ENCODE data around the gene S100A9.
"Not testable (repeated sequence)": the region's sequence is repeated elsewhere in the genome, so short reads cannot be mapped to it uniquely, and the experiment has no call there.

The S100A9 gene

DNA sequence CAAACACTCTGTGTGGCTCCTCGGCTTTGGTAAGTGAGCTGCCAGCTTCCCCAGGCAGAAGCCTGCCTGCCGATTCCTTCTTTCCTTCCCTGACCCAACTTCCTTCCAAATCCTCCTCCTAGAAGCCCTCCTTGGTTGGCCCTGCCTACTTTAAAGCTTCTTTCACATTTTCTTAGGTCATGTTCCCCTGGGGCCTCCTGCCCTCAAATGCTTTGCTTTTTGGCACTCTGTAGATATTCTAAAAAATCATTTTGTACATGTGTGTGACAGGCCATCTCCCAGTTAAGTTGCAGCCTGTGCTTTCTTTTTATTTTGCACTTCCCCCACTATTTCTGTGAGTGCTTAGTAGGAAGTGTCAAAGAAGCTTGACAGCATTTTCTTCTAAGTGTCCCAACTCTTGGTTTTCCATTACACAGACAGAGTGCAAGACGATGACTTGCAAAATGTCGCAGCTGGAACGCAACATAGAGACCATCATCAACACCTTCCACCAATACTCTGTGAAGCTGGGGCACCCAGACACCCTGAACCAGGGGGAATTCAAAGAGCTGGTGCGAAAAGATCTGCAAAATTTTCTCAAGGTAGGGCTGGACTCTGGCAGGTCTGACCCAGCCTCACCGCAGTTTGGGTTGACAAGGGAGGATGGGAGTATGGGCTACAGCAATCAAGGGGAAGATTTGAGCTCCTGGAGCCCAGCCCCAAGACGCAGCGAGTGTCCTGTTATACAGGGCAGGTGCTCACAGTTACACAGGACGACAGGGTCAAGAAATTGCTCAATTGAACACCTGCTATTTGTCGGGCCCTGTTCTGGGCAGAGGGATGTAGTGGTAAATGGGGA, at the start of gene S100A9:
S100A9 (plus strand) TSS at position 2 of the 838 bp plus-strand sequence; CDS start at position 432, 430 bp downstream.
- DNase-seq: no peak

DNA sequence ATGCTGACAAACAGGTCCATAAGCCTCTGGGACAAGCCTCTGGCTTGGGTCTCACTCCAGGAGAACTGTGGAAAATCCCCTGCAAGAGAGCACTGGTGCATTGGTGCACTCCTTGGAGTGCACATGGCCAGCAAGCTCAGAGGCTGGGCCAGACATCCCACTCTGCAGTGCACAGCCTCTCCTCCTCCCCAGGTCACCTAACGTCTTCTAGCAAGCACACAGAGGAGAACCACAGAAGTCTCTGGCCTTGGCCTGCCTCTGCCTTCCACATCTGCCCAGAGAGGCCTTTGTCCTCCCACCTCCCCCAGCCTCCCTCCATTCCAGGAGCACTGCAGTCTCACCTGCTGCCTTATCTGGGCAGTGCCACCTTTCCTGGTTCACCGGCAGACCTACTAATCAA, 49.1 kb upstream of the S100A9 start:
- DNase-seq: no peak

DNA sequence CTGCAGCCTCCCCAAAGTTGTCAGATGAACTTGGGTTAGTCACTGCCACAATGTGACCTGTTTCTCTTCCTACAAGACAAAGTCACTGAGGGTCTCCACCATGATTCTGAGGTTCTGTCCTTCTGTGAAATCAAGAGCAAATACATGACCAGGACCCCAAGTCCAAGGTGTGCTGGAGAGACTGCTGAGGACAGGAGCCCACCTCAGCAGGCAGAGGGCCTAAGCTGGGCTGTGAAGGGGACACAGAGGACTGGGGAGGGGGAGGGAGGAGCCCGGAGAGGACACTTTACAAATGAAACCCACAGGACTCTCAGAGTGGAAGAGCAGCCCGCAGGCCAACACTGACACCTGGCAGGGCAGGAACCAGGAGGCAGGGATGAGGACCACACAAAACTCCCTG, 48.2 kb upstream of the S100A9 start:
- DNase-seq: no peak

DNA sequence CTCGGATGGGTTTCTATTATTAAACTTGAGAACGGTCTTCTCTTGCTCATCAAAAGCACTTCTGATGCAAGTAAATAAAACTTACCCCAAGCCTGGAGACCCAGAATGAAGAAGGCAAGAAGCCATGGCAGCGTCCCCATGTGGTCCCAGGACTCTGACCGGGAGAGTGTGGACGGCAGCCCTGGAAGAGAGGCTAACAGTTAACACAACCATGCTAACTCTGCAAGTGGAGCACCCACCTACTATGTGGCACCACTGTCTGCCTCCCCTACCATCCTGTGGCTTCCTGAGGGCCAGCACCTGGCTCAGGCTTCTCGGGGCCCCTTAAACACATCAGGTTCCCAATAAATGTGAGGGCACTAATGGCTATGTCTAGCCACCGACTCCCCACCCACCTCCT, 47.1 kb upstream of the S100A9 start:
- no peak for DNase-seq

DNA sequence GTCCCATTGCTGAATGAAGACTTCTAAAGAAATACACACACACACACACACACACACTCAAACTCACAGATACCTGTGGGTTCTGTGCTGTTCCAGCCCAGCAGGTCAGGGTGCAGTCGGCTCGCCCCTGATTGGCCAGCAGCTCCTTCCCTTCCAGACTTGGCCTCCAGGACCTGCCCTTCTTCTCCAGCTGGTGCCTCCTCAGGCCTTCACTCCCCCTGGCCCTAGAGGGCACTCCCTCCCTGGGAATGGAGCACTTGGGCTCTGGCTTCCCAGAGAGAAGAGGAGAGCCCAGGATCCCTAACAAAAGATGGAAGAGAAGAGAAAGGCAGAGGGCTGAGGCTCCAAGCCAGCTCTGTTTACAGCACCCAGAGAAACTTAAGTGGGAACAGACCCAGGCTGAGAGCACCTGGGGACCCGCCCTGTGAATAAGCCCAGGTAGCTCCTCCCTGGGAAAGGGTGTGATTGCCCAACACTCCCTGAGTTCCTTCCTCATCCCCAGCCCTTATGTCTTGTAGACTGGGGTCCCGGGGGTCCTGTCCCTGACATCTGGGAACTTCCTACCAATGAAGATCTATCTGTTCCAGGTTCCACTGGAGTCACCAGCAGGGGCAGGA, 45.0 kb upstream of the S100A9 start, which contains the start of gene PGLYRP3:
PGLYRP3 (minus strand) TSS at position 383 of the 617 bp plus-strand sequence. CDS start 2,287 bp downstream, outside the sequence.
- no peak for DNase-seq

DNA sequence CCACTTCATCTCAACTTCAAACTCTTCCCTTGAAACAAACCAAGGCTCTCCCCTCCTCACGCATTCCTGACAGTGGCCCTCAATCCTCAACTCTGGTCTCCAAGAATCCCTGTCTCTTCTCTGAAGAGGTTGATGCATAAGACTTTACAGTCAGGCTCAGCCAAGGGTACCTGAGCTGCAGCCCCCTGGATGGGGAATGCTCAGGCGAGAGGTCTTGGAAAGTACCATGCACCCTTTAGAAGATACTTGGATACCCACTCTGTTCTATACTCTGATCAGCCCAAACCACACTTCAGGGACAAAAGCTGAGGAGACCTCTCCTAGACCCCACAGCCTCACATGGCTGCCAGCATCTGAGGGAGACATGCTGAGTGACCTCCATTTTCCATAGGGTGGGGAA, 44.4 kb upstream of the S100A9 start:
- DNase-seq: no peak

DNA sequence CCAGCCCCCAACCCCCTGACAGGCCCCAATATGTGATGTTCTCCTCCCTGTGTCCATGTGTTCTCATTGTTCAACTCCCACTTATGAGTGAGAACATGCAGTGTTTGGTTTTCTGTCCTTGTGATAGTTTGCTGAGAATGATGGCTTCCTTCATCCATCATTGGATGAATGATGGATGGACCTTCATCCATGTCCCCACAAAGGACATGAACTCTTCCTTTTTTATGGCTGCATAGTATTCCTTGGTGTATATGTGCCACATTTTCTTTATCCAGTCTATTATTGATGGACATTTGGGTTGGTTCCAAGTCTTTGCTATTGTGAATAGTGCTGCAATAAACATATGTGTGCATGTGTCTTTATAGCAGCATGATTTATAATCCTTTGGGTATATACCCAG, 43.3 kb upstream of the S100A9 start:
- not testable (repeated sequence) for DNase-seq

DNA sequence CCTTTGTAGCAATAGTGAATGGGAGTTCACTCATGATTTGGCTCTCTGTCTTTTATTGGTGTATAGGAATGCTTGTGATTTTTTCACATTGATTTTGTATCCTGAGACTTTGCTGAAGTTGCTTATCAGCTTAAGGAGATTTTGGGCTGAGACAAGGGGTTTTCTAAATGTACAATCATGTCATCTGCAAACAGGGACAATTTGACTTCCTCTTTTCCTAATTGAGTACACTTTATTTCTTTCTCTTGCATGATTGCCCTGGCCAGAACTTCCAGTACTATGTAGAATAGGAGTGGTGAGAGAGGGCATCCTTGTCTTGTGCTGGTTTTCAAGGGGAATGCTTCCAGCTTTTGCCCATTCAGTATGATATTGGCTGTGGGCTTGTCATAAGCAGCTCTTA, 41.6 kb upstream of the S100A9 start:
- DNase-seq: not testable (repeated sequence)

DNA sequence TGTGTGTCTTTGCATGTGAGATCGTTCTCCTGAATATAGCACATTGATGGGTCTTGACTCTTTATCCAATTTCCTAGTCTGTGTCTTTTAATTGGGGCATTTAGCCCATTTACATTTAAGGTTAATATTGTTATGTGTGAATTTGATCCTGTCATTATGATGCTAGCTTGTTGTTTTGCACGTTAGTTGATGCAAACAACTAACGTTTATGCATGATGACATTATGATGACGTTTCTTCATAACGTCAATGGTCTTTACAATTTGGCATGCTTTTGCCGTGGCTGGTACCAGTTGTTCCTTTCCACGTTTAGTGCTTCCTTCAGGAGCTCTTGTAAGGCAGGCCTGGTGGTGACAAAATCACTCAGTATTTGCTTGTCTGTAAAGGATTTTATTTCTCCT, 39.5 kb upstream of the S100A9 start:
- DNase-seq: not testable (repeated sequence)

DNA sequence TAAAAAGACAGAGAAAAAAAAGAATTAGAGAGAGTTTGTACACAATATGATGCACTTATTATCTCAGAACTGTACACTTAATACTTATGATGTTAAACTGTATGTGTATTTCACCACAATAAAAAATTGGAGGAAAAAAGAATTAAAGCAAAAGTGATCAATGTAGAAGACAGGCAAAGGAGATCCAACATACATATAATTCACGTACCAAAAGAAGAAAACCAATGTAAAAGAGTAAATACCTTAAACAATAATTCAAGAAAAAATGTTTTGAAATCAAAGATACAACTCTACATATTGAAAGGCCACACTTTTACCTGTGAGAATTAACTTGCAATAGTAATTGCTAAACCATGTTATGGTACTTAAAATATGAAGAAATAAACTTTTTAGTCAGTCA, 35.1 kb upstream of the S100A9 start:
- DNase-seq: no peak

DNA sequence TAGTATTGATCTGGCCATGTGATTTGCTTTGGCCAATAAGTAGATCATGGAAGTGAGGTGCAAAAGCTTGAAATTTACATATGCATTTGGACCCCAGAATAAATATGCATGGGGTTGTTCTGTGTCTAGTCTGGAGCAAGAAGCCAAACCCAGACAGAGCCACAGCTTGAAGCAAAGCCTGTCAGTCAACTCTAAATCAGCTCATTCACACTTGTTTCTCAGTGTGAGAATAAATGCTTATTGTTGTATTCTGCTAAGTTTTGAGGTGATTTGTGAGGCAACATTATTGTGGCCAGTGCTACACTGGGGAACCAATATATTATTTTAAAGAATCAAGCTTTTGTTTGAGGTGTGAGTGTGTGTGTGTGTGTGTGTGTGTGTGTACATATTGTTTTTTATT, 32.7 kb upstream of the S100A9 start:
- DNase-seq: peak in 4 of 51 donors; percentile 0 to 33 (median 12)

DNA sequence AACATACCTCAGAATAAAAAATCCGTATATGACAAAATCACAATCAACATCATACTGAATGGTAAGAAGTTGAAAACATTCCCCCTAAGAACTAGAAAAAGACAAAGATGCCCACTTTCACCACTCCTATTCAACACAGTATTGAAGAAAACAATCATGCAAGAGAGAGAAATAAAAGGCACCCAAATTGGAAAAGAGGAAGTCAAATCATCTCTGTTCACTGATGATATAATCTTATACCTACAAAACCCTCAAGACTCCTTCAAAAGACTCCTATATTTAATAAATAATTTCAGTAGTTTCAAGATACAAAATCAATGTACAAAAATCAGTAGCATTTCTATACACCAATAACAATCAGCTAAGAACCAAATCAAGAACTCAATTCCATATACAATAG, 23.8 kb upstream of the S100A9 start:
- no peak for DNase-seq

DNA sequence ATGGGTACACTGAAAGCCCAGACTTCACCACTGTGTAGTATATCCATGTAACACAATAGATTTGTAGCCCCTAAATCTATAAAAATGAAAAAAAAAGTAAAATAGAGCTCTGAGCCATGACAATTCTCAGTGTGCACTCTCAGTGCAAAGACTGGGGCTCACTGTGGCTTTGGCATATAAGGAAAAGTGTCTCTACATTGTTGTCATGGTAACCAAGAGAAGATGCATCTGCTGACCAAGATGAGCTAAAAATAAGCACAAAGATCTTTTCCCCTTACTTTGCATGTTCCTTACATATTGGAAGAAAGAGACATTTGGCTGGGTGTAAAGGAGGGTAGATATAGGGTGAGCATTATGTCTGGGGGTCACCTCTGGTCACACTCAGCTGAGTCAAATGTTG, 21.0 kb upstream of the S100A9 start:
- no peak for DNase-seq

DNA sequence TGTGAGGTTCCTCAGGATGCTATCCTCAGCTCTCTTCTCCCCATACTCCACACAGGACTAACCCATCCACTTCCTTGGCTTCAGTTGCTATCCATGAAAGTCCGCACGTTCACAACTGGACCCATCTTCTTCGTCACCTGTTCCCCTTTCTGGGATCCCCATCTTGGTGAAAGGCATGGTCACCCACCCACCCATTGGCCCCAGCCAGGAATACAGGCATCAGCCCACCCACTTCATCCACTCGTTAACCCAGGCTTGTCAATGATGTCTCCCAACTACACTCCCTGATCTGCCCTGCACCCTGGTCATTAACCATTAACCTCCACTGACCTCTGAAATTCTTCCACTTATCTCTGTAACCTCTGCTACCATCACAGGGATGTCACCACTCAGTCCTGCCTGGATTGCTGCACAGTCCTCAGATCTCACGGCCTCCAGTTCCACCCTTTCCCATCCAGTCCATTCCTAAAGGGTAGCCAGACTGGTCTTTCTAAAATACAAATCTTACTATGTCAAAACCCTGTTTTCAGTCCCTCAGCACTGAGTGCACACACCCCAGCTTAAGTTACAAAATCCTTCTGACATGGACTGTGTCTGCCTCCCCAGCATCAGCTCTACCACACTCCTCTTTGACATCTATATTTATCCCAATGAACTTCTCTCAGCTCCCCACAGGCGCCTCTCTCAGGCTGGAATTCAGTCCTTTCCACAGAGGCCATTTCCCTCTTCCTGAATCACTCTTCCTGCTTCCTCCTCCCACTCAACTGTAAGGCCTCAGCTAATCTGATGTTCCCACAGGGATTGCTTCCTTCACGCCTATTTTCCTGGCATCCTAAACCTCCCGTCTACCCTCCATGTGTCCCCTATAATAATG, 19.4 kb upstream of the S100A9 start:
- no peak for DNase-seq

DNA sequence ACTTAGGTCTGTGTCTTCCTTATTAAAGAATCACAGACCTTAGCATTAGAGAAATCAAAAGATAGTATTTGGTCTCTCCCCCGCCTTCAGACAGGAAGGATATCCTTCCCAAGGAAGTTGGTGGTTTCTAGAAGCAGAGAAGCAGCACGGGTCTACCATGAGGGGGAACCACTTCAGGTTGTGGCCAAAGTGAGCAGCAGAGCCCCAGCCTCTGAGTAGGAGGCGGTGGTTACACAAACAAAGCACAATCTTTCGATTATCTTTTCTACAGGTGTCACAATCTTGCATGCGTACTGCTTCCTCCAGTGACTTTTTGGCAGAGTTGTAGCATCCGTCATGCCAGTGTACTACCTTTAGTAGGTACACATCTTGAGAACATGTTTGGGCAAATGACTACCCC, 17.9 kb upstream of the S100A9 start:
- DNase-seq: no peak

DNA sequence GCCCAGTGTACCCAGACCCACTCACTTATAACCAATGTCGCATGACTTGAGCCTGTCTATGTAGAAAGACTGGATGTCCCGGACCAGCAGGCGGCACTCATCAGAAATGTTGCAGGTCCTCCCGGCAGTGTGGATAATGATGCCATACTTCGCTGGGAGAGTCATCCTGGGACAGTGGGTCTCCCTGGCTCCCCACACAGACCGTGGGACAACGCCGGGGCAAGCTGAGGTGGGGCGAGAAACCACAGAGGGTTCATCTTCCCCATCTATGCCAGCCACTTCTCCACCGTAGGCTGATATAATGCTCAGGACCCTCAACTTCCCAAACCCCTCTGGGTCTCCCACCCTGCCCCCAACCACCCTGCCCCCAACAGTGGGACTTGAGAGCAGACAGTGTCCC, 17.3 kb upstream of the S100A9 start:
- no peak for DNase-seq

DNA sequence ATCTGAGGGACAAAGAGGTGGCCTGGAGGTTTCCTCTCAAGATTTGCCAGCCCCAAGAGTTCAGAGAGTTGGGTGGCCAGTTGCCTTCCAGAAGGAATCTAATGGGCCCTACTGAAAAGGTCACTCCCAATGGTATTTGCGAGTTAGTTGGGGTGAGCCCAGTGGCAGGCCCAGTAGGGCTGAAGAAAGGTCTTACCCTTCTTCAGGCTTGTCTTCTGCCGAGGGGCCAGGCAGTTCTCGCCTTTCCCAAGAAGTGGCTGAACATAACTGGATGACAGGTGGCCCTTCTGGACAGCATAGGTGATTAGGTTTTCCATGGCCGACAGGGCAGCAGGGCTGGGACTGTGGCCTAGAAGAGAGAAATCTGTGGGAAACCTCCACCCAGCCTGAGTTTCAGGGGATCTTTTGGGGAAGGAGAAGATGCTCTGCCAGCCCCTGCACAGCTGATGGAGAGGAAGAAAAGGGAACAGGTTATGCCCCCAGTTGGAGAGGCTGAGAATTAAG, 16.2 kb upstream of the S100A9 start:
- DNase-seq: no peak

DNA sequence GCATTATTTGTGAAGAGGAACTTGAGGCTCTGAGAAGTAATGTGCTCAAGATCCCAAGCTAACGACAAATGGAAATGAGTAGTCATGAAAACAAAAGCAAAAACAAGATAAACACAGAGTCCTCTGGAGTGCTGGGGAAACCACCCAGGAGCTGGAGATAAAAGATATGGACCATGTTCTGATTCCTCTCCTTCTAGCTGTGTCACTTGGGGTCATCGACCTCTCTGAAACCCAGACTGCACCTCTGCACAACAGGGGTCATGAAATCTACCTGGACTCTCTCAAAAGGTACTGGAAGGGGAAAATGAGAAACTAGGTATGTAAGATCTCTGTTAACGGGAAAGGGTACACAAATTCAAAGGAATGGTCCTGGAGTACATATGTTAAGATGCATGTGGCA, 15.5 kb upstream of the S100A9 start:
- DNase-seq: no peak

DNA sequence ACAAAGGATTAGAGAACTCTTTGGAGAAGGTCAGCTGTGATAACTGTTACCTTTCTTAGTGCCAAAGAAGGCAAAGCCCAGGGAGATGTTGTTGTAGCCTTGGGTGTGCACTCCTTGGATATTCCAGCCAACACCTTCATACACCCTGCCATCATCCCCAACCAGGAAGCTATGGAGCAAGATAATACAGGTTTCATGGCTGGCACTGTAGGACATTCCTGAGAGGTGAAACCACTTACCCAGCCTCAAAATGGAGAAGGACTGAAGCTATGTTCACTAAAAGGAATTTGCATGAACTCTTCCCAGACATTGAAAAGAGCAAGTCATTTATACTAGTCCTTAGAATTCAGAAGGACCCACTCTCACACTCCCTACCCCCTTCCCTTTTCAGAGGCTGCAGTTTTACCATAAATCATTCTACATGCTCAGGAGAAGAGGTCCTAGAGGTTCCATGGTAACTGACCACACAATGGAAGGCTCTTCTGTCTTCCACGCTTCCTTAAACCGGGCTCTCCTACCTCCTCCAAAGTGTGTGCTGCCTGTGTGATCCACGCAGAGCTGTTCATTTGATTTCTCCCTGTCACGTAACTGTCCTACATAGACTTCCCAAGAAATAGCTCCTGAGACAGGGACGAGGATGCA, 14.5 kb upstream of the S100A9 start:
- no peak for DNase-seq

DNA sequence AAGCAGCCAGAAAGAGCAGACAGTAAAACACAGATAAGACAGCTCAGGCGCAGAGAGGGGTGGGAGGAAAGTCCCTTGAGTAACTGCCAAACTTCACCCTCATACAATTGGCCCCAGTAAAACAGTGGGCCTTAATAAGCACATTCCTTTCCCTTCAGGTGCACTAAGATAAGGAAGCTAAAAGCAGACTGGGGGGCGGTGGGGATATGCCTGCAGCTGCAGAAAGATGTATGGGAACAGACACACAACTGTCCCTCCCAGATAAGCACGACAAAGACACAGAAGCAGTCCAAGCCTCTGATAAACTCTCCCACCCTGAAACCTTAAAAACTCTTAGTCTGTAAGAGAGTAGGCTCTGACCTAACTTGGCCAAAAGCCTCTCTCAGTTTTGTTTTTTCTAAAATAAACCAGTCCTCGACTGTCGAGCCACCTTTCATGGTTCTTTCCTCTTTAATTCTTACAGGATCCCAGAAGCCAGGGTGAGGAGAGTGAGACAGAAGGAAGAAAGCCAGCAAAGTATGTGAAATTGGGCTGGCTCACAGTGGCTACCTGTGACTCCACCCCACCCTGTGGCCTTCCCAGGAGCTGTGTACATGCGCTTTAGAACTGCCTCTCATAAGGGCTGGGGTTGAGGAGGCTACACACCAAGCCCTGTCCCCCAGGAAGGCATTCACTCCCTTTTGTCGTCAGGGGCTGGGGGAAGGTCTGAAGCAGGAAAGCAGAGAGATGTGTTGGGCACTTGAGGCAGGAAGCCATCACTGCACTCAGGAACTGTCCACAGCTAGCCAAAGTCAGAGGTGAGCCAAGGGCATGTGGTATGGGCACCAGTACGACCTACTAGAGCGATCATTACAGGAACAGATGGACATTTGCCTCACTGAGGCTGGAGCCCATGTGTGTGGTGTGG, 13.6 kb upstream of the S100A9 start:
- DNase-seq: no peak

All from hypothalamus (tissue), 51 donors.